ENCODE data around the gene CDC42BPA. TPM values are rescaled to one million over a fixed set of nuclear protein-coding genes. Genes with fewer than 3 reads are reported as not detected.
A peak's percentile ranks its signal among the peaks of the same experiment; 100 is the strongest.
"Not testable (repeated sequence)": the region's sequence is repeated elsewhere in the genome, so short reads cannot be mapped to it uniquely, and the experiment has no call there.

CDC42BPA gene
- total and polyA plus RNA-seq, 2 donors (not counting 3 experiments of a cell fraction or from before 2014, with no cell fraction given), result 26.1 to 92.6 TPM

GRCh38 chr1:227234998-227235405, 83.3 kb downstream of the CDC42BPA start:
- no peak overlapping the region for H3K4me3 ChIP-seq (replicated peaks in 1 of 3; ENCODE audit: insufficient read depth in 1 of 3, low read depth in 1 of 3, low read length in 3 of 3)
- TF ChIP-seq MYC (IDR thresholded peaks at IDR 0.05; ENCODE audit: low read depth, low read length) (no peak), CTCF (IDR thresholded peaks at IDR 0.05; ENCODE audit: extremely low read depth in 1 of 2, insufficient read depth in 1 of 2, low read depth in 1 of 2, low read length in 2 of 2) (peak; percentile 55 to 60), POLR2AphosphoS5 (IDR thresholded peaks at IDR 0.05; ENCODE audit: insufficient read depth, low read depth, low read length) (no peak), FOS (IDR thresholded peaks at IDR 0.05; ENCODE audit: borderline replicate concordance, insufficient read depth, low read length) (no peak), POLR2A (IDR thresholded peaks at IDR 0.05; ENCODE audit: low read depth, low read length) (no peak)
- H3K9me1 ChIP-seq (replicated peaks; ENCODE audit: control insufficient read depth, extremely low read depth, insufficient read depth, low read length), result peaks cover 3% of the 10 kb centered on the region
- dilution Hi-C loops (cut with MboI; ENCODE audit: extremely low pct_ligation_motif_present, low sequenced_read_pairs) (no loop called here), intact Hi-C loops (cut with micrococcal nuclease) (loop anchor here (1.0 to 5.0 kb wide), 5 partner anchors 62 to 202 kb away; no protein-coding TSS in a partner anchor)
- peaks cover 7% of the 10 kb centered on the region for H4K20me1 ChIP-seq (replicated peaks; ENCODE audit: control insufficient read depth, extremely low read depth, insufficient read depth, low read length)
- H3K4me2 ChIP-seq (ENCODE audit: insufficient read depth, low read length), result no peak overlapping the region
- ChIA-PET CTCF (interaction anchor here (0.9 to 1.4 kb wide), 5 partner anchors 84 to 202 kb away, joined by 3 to 5 read pairs (median 4); no protein-coding TSS in a partner anchor), POLR2A (no interaction called here)
- no TSS peak for BruUV-seq (replicated peaks)
- H3K4me1 ChIP-seq (ENCODE audit: control insufficient read depth, extremely low read depth, insufficient read depth, low read length), result peaks cover 11% of the 10 kb centered on the region
- H3K27ac ChIP-seq (ENCODE audit: insufficient read depth, low read depth, low read length), result no peak overlapping the region
- DNase-seq (ENCODE audit: low read depth, low spot score) (peak; percentile 79), FAIRE-seq (peak; percentile 63)
- no peaks in the 10 kb centered on the region for H3K36me3 ChIP-seq (ENCODE audit: control insufficient read depth in 2 of 2, extremely low read depth in 1 of 2, insufficient read depth in 2 of 2, low read length in 2 of 2)
- no peaks in the 10 kb centered on the region for H3K27me3 ChIP-seq (ENCODE audit: control insufficient read depth in 2 of 2, insufficient read depth in 2 of 2, low read length in 2 of 2)
- no peak overlapping the region for H3K9ac ChIP-seq (replicated peaks; ENCODE audit: extremely low read depth, insufficient read depth, low read length)
- H3K9me3 ChIP-seq (replicated peaks; ENCODE audit: control insufficient read depth, insufficient read depth, low read length), result no peaks in the 10 kb centered on the region
- peaks cover 67% of the 10 kb centered on the region for H3K79me2 ChIP-seq (ENCODE audit: control insufficient read depth, insufficient read depth, low read length)
- no peak overlapping the region for H2AFZ ChIP-seq (ENCODE audit: low read depth, low read length)

GRCh38 chr1:227231128-227231527, 87.2 kb downstream of the CDC42BPA start:
- H3K9me3 ChIP-seq (replicated peaks; ENCODE audit: control insufficient read depth, insufficient read depth, low read length); H3K36me3 ChIP-seq (ENCODE audit: control insufficient read depth in 2 of 2, extremely low read depth in 1 of 2, insufficient read depth in 2 of 2, low read length in 2 of 2); DNase-seq (ENCODE audit: low read depth, low spot score); dilution Hi-C loops (cut with MboI; ENCODE audit: extremely low pct_ligation_motif_present, low sequenced_read_pairs); H3K9me1 ChIP-seq (replicated peaks; ENCODE audit: control insufficient read depth, extremely low read depth, insufficient read depth, low read length); CTCF ChIA-PET; H3K4me2 ChIP-seq (ENCODE audit: insufficient read depth, low read length); FAIRE-seq; H2AFZ ChIP-seq (ENCODE audit: low read depth, low read length); intact Hi-C loops (cut with micrococcal nuclease); H3K9ac ChIP-seq (replicated peaks; ENCODE audit: extremely low read depth, insufficient read depth, low read length); H4K20me1 ChIP-seq (replicated peaks; ENCODE audit: control insufficient read depth, extremely low read depth, insufficient read depth, low read length); BruUV-seq (replicated peaks); POLR2A ChIA-PET; H3K27ac ChIP-seq (ENCODE audit: insufficient read depth, low read depth, low read length); H3K27me3 ChIP-seq (ENCODE audit: control insufficient read depth in 2 of 2, insufficient read depth in 2 of 2, low read length in 2 of 2); H3K4me3 ChIP-seq (replicated peaks in 1 of 3; ENCODE audit: insufficient read depth in 1 of 3, low read depth in 1 of 3, low read length in 3 of 3): not testable (repeated sequence)
- Histone ChIP-seq H3K4me1 (ENCODE audit: control insufficient read depth, extremely low read depth, insufficient read depth, low read length) (peaks cover 15% of the 10 kb centered on the region), H3K79me2 (ENCODE audit: control insufficient read depth, insufficient read depth, low read length) (peaks cover 62% of the 10 kb centered on the region)

Data from endothelial cell of umbilical vein (primary cell).